ENCODE data around the gene B3GALNT2.

B3GALNT2 gene

DNA sequence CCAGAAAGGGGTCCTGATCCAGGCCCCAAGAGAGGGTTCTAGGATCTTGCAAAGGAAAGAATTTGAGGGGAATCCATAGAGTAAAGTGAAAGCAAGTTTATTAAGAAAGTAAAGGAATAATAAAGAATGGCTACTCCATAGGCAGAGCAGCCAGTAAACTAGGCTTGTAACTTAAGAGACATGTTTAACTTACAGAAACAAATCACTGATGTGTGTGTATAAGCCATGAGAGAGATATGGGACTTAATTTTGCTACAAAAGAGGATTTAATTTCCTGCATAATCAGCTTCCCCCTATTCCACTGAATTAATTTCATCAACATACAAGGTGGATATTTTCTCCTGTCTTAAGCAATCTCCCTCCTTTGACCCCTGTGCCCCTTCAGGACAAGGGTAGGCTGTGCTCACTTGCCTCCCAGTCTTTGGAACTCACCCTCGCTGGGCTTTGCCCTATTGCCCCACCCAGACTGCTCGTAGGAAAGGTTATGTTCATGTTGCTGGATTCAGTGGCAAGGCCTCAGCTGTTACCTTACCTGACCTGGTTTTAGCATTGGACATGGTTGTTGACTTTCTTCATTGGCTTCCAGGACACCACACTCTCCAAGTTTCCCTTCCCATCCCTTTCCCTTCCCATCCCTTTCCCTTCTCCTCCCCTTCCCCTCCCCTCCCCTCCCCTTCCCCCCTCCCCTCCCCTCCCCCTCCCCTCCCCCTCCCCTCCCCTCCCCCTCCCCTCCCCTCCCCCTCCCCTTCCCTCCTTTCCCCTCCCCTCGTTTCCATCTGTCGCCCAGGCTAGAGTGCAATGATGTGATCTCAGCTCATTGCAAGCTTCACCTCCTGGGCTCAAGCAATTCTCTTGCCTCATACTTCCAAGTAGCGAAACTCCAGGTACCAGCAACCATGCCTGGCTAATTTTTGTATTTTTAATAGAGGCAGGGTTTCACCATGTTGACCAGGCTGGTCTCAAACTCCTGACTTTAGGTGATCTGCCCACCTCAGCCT lies 92.5 kb downstream of the B3GALNT2 start:
- in situ Hi-C loops (cut with HindIII; ENCODE audit: low sequenced_read_pairs) = no loop called here

DNA sequence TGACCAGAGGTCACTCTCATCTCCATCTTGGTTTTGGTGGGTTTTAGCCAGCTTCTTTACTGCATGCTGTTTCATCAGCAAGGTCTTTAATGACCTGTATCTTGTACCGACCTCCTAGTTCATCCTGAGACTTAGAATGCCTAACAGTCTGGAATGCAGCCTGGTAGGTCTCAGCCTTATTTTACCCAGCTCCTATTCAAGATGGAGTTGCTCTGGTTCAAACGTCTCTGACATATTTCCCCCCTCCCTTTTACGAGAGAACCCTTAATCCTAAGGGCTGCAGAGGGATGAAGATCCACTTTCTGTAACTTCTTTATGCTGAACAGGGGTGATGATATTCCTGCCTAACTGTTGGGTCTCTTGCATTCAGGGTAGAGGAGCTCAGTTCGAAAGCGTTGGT lies 93.8 kb downstream of the B3GALNT2 start:
- in situ Hi-C loops (cut with HindIII; ENCODE audit: low sequenced_read_pairs) = no loop called here

DNA sequence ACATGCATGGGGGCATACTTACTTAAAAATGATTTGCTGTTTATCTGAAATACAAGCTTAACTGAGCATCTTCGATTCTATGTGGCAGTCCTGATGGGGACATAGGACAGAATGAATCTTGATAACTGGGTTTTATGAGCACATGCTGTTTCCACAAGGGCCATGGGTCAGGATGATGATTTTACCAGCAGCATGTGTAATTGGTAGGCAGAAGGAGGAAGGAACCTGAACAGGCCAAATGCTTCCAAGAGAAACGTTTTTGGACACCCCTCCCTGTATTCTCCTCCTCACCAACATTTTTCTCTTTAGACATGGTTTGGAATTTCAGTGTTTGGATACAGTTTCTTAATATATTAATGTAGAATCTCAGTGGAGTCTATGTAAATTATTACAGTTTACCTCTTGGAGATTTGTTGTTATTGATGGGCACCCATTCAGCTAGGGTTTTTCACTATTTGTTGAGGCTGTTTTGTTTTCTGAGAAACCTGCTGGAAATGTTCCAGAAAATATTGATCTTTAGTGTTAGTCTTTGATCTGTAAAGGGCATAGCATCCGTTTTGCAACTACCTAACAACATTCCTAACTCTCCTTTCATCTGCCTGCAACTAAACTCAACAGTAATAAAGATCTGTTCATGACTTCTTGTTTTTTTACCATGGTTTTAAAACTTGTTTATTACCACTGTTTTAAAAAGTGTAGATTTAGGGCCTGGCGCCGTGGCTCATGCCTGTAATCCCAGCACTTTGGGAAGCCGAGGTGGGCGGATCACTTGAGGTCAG lies 95.0 kb downstream of the B3GALNT2 start:
- in situ Hi-C loops (cut with HindIII; ENCODE audit: low sequenced_read_pairs) = no loop called here

- in situ Hi-C loops (cut with HindIII; ENCODE audit: low sequenced_read_pairs) = no loop called here
Observed at GRCh38 chr1:235408503-235408960, 95.7 kb downstream of the B3GALNT2 start.

- in situ Hi-C loops (cut with HindIII; ENCODE audit: low sequenced_read_pairs) = no loop called here
Observed at GRCh38 chr1:235407419-235407818, 96.8 kb downstream of the B3GALNT2 start.

DNA sequence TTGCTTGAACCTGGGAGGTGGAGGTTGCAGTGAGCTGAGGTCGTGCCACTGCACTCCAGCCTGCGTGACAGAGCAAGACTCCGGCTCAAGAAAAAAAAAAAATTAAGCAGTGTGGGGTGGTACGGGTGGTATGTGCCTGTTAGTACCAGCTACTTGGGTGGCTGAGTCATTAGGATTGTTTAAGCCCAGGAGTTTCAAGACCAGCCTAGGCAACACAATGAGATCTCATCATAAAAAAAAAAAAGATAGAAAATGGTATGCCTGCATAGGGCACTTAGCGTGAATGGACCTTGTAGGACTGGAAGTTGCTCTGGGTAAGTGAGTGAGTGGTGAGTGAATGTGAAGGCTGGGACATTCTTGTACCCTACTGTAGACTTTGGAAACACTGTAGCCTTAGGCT lies 100.1 kb downstream of the B3GALNT2 start:
- in situ Hi-C loops (cut with HindIII; ENCODE audit: low sequenced_read_pairs) = no loop called here

DNA sequence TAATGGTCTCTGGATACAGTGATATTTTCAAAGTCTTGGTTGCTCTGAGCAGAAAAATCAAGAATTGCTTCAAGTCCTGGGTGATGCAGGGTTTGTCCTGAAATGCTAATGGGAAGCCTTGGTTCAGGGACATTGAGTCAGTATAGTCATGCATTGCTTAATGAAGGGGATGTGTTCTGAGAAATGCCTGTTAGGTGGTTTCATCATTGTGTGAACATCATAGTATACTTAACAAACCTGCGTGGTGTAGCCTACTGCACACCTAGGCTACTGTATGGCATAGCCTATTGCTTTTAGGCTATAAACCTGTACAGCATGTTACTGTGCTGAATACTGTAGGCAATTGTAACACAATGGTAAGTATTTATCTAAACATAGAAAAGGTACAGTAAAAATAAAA lies 100.7 kb downstream of the B3GALNT2 start:
- in situ Hi-C loops (cut with HindIII; ENCODE audit: low sequenced_read_pairs) = no loop called here

- in situ Hi-C loops (cut with HindIII; ENCODE audit: low sequenced_read_pairs) = no loop called here
Observed at GRCh38 chr1:235402457-235403200, 101.6 kb downstream of the B3GALNT2 start.

DNA sequence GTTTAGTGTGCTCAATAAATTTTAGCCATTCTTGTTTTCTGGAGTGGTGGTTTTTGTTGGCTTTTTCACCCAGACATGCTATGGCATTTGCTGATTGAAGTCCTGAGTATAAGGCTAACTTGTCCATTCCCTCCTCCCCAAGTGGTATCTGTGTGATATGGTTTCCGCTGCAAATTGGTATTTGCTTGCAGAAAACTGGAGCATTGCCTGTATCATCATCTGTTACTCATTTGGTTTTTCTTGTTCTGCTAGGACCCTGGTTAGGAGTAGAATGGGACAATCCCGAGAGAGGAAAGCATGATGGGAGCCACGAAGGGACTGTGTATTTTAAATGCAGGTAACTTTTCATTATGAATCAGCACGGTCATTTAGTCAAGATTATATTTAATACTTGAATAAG lies 103.0 kb downstream of the B3GALNT2 start:
- in situ Hi-C loops (cut with HindIII; ENCODE audit: low sequenced_read_pairs) = no loop called here
